ENCODE measurements around the gene RASAL2. TPM values are rescaled to one million over a fixed set of nuclear protein-coding genes. Genes with fewer than 3 reads are reported as not detected.

The RASAL2 gene
- polyA plus RNA-seq, 2 of the 4 experiments (the other 2 are of a cell fraction), result 7.1 to 17.6 TPM

- TF ChIP-seq REST (IDR thresholded peaks at IDR 0.05), result no peak
- TF ChIP-seq PHF8 (IDR thresholded peaks at IDR 0.05; ENCODE audit: borderline replicate concordance, low read depth), result no peak
- no peak for TF ChIP-seq POLR2AphosphoS2 (conservative IDR thresholded peaks at IDR 0.05; ENCODE audit: low read length)
These were observed 282.1 kb downstream of the RASAL2 start (continued) for GRCh38 chr1:178376008-178376407.

- ChIA-PET POLR2A (no interaction called here), CTCF (no interaction called here)
- Histone ChIP-seq H3K9me3 (no peaks in the 10 kb centered on the region), H3K4me1 (no peaks in the 10 kb centered on the region), H3K4me3 (no peak overlapping the region), H3K27ac (no peak overlapping the region), H3K4me2 (no peak overlapping the region)
- WGBS (ENCODE audit: missing lambda C conversion rate), result 86% methylated on average over 14 of the region's 14 CpGs
- ATAC-seq (peak in 1 of 2 experiments; percentile 53; a peak in 2 of 6 replicates), FAIRE-seq (no peak), DNase-seq (ENCODE audit: low read depth in 1 of 2, low spot score in 1 of 2) (peak in 1 of 2 experiments; percentile 30)
- TF ChIP-seq HOXB5 (CRISPR knock-in tag; IDR thresholded peaks at IDR 0.05) (no peak), GATA3 (IDR thresholded peaks at IDR 0.05; ENCODE audit: borderline replicate concordance) (no peak), E2F6 (IDR thresholded peaks at IDR 0.05; ENCODE audit: borderline replicate concordance, low read depth) (no peak), ESRRA (IDR thresholded peaks at IDR 0.05; ENCODE audit: borderline replicate concordance, low read length) (no peak), FOSL2 (IDR thresholded peaks at IDR 0.05) (no peak), FOSL2 (CRISPR knock-in tag; IDR thresholded peaks at IDR 0.05) (no peak), RAD21 (conservative IDR thresholded peaks at IDR 0.05 in 1 of 2, IDR thresholded peaks at IDR 0.05 in 1 of 2) (peak in 1 of 2 experiments; percentile 26; a peak in 2 of 5 replicates)
These were observed 285.9 kb downstream of the RASAL2 start for GRCh38 chr1:178379807-178380206.

GRCh38 chr1:178382372-178382771 is 288.5 kb downstream of the RASAL2 start:
- TF ChIP-seq BHLHE40 (IDR thresholded peaks at IDR 0.05; ENCODE audit: low read depth, low read length), result no peak
- no peak for TF ChIP-seq RARB (CRISPR knock-in tag; IDR thresholded peaks at IDR 0.05)
- TF ChIP-seq TP53 (CRISPR knock-in tag; IDR thresholded peaks at IDR 0.05), result no peak
- TF ChIP-seq RCOR1 (IDR thresholded peaks at IDR 0.05; ENCODE audit: low read depth, low read length), result no peak
- TF ChIP-seq CBX2 (IDR thresholded peaks at IDR 0.05; ENCODE audit: borderline replicate concordance, low read depth), result no peak
- TF ChIP-seq RNF2 (IDR thresholded peaks at IDR 0.05; ENCODE audit: borderline replicate concordance, low read depth), result no peak
- no peak for TF ChIP-seq MAFK (IDR thresholded peaks at IDR 0.05; ENCODE audit: partially characterized antibody)
- no peak for TF ChIP-seq POLR2A (IDR thresholded peaks at IDR 0.05; ENCODE audit: low read length)
- no peak for TF ChIP-seq ESRRA (IDR thresholded peaks at IDR 0.05; ENCODE audit: borderline replicate concordance, low read length)
- TF ChIP-seq ELK1 (IDR thresholded peaks at IDR 0.05; ENCODE audit: low read depth, low read length), result no peak
- no peak for TF ChIP-seq HES2 (IDR thresholded peaks at IDR 0.05)
- FAIRE-seq, result no peak
- no peak overlapping the region for H3K4me2 ChIP-seq
- ChIA-PET CTCF (interaction anchor here (1.4 kb wide), 1 partner anchor 620 kb away, joined by 3 read pairs; no protein-coding TSS in a partner anchor), POLR2A (no interaction called here)
- 98% methylated on average over 1 of the region's 1 CpG for WGBS (ENCODE audit: missing lambda C conversion rate)
- no peak for DNase-seq (ENCODE audit: low read depth in 1 of 2, low spot score in 1 of 2)
- H3K27ac ChIP-seq, result no peak overlapping the region
- no peak for ATAC-seq
- H3K4me3 ChIP-seq, result no peak overlapping the region
- H3K9me3 ChIP-seq, result no peaks in the 10 kb centered on the region
- H3K4me1 ChIP-seq, result no peaks in the 10 kb centered on the region

All from A549 (cell line).